ENCODE measurements around the gene PNPLA7. TPM values are rescaled to one million over a fixed set of nuclear protein-coding genes. Genes with fewer than 3 reads are reported as not detected.

The PNPLA7 gene
- total and polyA plus RNA-seq, 2 of the 8 experiments (the other 6 are each of a cell fraction or from before 2014, with no cell fraction given): 0.35 to 0.47 TPM

DNA sequence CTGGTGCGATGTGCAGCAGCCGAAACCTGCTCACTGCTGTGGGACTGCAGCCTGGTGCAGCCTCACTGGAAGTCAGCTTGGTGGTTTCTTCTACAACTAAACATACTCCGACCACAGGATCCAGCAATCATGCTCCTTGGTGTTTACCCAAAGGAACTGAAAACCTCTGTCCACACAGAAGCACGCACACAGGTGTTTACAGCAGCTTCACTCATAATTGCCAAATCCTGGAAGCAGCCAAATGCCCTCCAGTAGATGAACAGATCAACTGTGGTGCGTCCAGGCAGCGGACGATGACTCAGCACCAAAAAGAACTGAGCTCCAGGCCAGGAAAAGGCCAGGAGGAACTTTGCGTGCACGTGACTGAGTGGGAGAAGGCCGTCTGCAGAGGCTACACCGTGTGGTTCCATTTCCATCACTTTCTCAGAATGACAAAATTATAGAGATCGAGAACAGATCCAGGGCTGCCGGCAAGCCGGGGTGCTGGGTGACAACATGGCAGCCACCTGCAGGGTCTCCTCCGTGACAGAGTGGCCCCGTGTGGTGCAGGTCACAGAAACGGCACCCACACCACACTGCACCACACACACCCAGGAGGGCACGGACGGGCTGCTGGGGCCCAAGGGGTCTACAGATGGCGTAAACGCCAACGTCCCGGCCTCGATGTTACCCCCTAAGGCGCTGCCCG, 68.0 kb downstream of the PNPLA7 start:
- no peaks in the 10 kb centered on the region for H3K79me1 ChIP-seq (ENCODE audit: low read depth, low read length)
- H3K27ac ChIP-seq (ENCODE audit: low read depth, low read length): no peak overlapping the region
- H3K18ac ChIP-seq (ENCODE audit: extremely low read depth, low read length): no peak overlapping the region
- no peak overlapping the region for H4K8ac ChIP-seq (ENCODE audit: extremely low read depth, insufficient read depth, low read length)
- ChIA-PET POLR2A (ENCODE audit: partially characterized antibody) (interaction anchor here (1.4 kb wide), 1 partner anchor 12 kb away, joined by 3 read pairs; no protein-coding TSS in a partner anchor), CTCF (ENCODE audit: partially characterized antibody) (interaction anchor here (0.6 to 1.3 kb wide), 4 partner anchors 13 to 59 kb away, joined by 3 to 4 read pairs (median 4); partner anchors contain the start of genes EXD3 and NOXA1)
- H3K9ac ChIP-seq (replicated peaks in 1 of 4; ENCODE audit: extremely low read depth in 1 of 4, low read depth in 3 of 4, low read length in 3 of 4): no peak overlapping the region
- no peaks in the 10 kb centered on the region for H3K79me2 ChIP-seq (ENCODE audit: control insufficient read depth in 1 of 2, insufficient read depth in 2 of 2, low read length in 2 of 2)
- H2BK5ac ChIP-seq (ENCODE audit: low read depth, low read length): no peak overlapping the region
- FAIRE-seq (no peak), DNase-seq (ENCODE audit: low read depth in 1 of 2, low spot score in 2 of 2) (no peak)
- TF ChIP-seq SAP30 (IDR thresholded peaks at IDR 0.05; ENCODE audit: insufficient read depth, insufficient replicate concordance, low read length) (no peak), ASH2L (IDR thresholded peaks at IDR 0.05; ENCODE audit: low read length) (no peak), RBBP5 (IDR thresholded peaks at IDR 0.05; ENCODE audit: borderline replicate concordance, low read depth, low read length) (no peak), RAD21 (IDR thresholded peaks at IDR 0.05 in 1 of 2, conservative IDR thresholded peaks at IDR 0.05 in 1 of 2; ENCODE audit: low read depth in 2 of 2, low read length in 2 of 2) (no peak), CHD2 (IDR thresholded peaks at IDR 0.05; ENCODE audit: low read length) (no peak), HDAC6 (IDR thresholded peaks at IDR 0.05; ENCODE audit: low read depth, low read length) (no peak), GTF2F1 (IDR thresholded peaks at IDR 0.05; ENCODE audit: borderline replicate concordance, low read depth, low read length) (no peak)
- no peak overlapping the region for H2BK20ac ChIP-seq (ENCODE audit: low read length)
- no peak overlapping the region for H3K56ac ChIP-seq (replicated peaks; ENCODE audit: insufficient read length, low read depth, low read length)
- no peak overlapping the region for H4K91ac ChIP-seq (replicated peaks; ENCODE audit: insufficient read length, low read length)
- H3K4me3 ChIP-seq (ENCODE audit: extremely low read depth in 1 of 4, insufficient read depth in 2 of 4, low read depth in 3 of 4, low read length in 4 of 4): no peak overlapping the region
- H3K36me3 ChIP-seq (ENCODE audit: control insufficient read depth in 2 of 4, insufficient read depth in 4 of 4, low read length in 3 of 4): no peaks in the 10 kb centered on the region
- no peak overlapping the region for H4K5ac ChIP-seq (ENCODE audit: insufficient read length, low read depth, low read length)
- no peak overlapping the region for H2BK120ac ChIP-seq (replicated peaks; ENCODE audit: low read depth, low read length)
- 91% methylated on average over 26 of the region's 26 CpGs; no CpG with 5 or more reads in 1 of the 2 experiments for WGBS, 2 experiments (ENCODE audit: extremely low coverage in 1 of 2, insufficient coverage in 1 of 2, insufficient read length in 1 of 2, insufficient replicate concordance in 2 of 2, low coverage in 1 of 2, low lambda C conversion rate in 2 of 2, missing lambda C conversion rate in 1 of 2)
- H4K20me1 ChIP-seq (replicated peaks in 1 of 2; ENCODE audit: control insufficient read depth in 1 of 2, insufficient read depth in 2 of 2, low read length in 2 of 2): no peaks in the 10 kb centered on the region
- no peaks in the 10 kb centered on the region; a peak in 2 of 7 replicates for H3K4me1 ChIP-seq (replicated peaks in 1 of 4; ENCODE audit: control insufficient read depth in 3 of 4, insufficient read depth in 4 of 4, low read length in 3 of 4)
- no peak overlapping the region for H3K14ac ChIP-seq (ENCODE audit: insufficient read length)
- H2AFZ ChIP-seq (ENCODE audit: low read length): no peak overlapping the region
- H3K9me3 ChIP-seq (ENCODE audit: insufficient read depth in 2 of 2, low read depth in 1 of 2, low read length in 1 of 2): no peaks in the 10 kb centered on the region
- H3K4ac ChIP-seq (replicated peaks; ENCODE audit: insufficient read length, low read depth, low read length): peak overlapping the region; percentile 22
- no peak overlapping the region for H2AK5ac ChIP-seq (ENCODE audit: low read depth, low read length)
- no peaks in the 10 kb centered on the region for H3K27me3 ChIP-seq (replicated peaks in 1 of 4; ENCODE audit: control insufficient read depth in 3 of 4, extremely low read depth in 1 of 4, insufficient read depth in 3 of 4, low read length in 3 of 4)
- no peaks in the 10 kb centered on the region for H3K23me2 ChIP-seq (ENCODE audit: low read depth, low read length)
- H2BK15ac ChIP-seq (ENCODE audit: low read length): no peak overlapping the region
- no peak overlapping the region for H3K4me2 ChIP-seq (ENCODE audit: insufficient read depth in 1 of 2, low read depth in 2 of 2, low read length in 2 of 2)
- no peak overlapping the region for H2BK12ac ChIP-seq (ENCODE audit: low read depth, low read length)
- no peak overlapping the region for H3K23ac ChIP-seq (ENCODE audit: insufficient read length)

Data from H1 (cell line).